Activated naive CD4-positive, alpha-beta T cell (primary cell): ENCODE measurements around the gene IKZF2.

Experiments used
- DNase-seq, 4 experiments: peaks; one replicate each; lab custom pipeline; 2025; lab: John Stamatoyannopoulos, UW

The IKZF2 gene

GRCh38 chr2:212958133-212958532 lies 193.3 kb downstream of the IKZF2 start:
- no peak for DNase-seq

GRCh38 chr2:212957624-212958023 lies 193.8 kb downstream of the IKZF2 start:
- DNase-seq: no peak

GRCh38 chr2:212956665-212957607 lies 194.5 kb downstream of the IKZF2 start:
- DNase-seq: no peak

- no peak for DNase-seq
Measured at GRCh38 chr2:212953170-212953920, 198.1 kb downstream of the IKZF2 start.

- DNase-seq: no peak
Measured at GRCh38 chr2:212949786-212950185, 201.6 kb downstream of the IKZF2 start.
